Measurements from ENCODE around the gene USP12.

Gene USP12

GRCh38 chr13:27016875-27017274, 154.7 kb downstream of the USP12 start:
- Mint-ChIP-seq H3K9me3 (no peaks in the 10 kb centered on the region), H3K36me3 (no peaks in the 10 kb centered on the region), H3K27ac (no peak overlapping the region), H3K4me3 (no peak overlapping the region), H3K4me1 (peaks cover 12% of the 10 kb centered on the region), H3K27me3 (no peaks in the 10 kb centered on the region)
- ATAC-seq: no peak
